Thyroid gland (tissue), 4 donors: ENCODE results near the gene NFATC2.

Experiments used
- POLR2A ChIP-seq, 2 donors: fragments of 450-650 bp; IDR thresholded peaks; one replicate each; pipeline ENCODE4 v1.6.1; 2017; ENCODE audit warnings: antibody characterized with exemption in 2 of 2, mild to moderate bottlenecking in 2 of 2, moderate library complexity in 1 of 2
- TF ChIP-seq, protein P1 (sequence below), 6 experiments: fragments of 200-600 bp in 3 of 6; fragments of 450-650 bp in 3 of 6; sonication (generic) in 3 of 6; IDR thresholded peaks; one replicate each; pipeline ENCODE4 v1.5.1; 2016 to 2019; ENCODE audit warnings: antibody characterized with exemption in 6 of 6, mild to moderate bottlenecking in 2 of 6, inconsistent platforms in 1 of 6, moderate library complexity in 1 of 6

GRCh38 chr20:51541189-51542032 is 1.1 kb downstream of the NFATC2 start:
- TF ChIP-seq, protein P1, sequence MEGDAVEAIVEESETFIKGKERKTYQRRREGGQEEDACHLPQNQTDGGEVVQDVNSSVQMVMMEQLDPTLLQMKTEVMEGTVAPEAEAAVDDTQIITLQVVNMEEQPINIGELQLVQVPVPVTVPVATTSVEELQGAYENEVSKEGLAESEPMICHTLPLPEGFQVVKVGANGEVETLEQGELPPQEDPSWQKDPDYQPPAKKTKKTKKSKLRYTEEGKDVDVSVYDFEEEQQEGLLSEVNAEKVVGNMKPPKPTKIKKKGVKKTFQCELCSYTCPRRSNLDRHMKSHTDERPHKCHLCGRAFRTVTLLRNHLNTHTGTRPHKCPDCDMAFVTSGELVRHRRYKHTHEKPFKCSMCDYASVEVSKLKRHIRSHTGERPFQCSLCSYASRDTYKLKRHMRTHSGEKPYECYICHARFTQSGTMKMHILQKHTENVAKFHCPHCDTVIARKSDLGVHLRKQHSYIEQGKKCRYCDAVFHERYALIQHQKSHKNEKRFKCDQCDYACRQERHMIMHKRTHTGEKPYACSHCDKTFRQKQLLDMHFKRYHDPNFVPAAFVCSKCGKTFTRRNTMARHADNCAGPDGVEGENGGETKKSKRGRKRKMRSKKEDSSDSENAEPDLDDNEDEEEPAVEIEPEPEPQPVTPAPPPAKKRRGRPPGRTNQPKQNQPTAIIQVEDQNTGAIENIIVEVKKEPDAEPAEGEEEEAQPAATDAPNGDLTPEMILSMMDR (IDR thresholded peaks at IDR 0.05) = no peak
- TF ChIP-seq POLR2A (IDR thresholded peaks at IDR 0.05) = peak in 1 of 2 donors; percentile 50
